Activated T-cell treated with anti-CD3 and anti-CD28 coated beads for 1 hour (primary cell): Measurements from ENCODE around the gene VAMP4.
"Not testable (repeated sequence)": the region's sequence is repeated elsewhere in the genome, so short reads cannot be mapped to it uniquely, and the experiment has no call there.

Experiments used
- DNase-seq: peaks from one replicate; pipeline ENCODE4 v3.0.0-alpha.2; 2020; ENCODE audit warnings: low read depth

VAMP4 gene

DNA sequence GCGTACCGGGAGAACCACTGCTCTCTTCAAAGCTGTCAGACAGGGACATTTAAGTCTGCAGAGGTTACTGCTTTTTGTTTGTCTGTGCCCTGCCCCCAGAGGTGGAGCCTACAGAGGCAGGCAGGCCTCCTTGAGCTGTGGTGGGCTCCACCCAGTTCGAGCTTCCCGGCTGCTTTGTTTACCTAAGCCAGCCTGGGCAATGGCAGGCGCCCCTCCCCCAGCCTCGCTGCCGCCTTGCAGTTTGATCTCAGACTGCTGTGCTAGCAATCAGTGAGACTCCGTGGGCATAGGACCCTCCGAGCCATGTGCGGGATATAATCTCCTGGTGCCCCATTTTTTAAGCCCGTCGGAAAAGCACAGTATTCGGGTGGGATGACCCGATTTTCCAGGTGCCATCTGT is 46.1 kb downstream of the VAMP4 start:
- not testable (repeated sequence) for DNase-seq

- not testable (repeated sequence) for DNase-seq
Measured at GRCh38 chr1:171693541-171693940, 48.3 kb downstream of the VAMP4 start.

DNA sequence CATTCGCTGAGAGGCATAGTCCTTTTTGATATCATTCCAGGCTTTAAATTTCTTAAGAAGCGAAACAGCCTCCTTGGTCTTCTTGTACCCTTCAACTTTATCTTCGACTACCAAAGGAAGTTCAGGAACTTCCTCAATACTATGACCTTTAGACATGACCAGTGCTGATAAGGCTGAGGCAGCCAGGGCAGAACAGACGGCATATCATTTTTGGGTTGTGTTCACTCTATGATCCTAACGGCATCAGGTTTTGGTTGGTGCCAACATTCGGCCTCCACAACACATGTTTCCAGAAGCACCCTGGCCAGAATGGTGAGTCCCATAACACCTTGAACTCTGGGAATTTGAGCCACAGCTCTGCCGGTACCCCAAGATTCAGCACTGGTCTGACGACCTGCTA is 58.0 kb downstream of the VAMP4 start:
- no peak for DNase-seq

DNA sequence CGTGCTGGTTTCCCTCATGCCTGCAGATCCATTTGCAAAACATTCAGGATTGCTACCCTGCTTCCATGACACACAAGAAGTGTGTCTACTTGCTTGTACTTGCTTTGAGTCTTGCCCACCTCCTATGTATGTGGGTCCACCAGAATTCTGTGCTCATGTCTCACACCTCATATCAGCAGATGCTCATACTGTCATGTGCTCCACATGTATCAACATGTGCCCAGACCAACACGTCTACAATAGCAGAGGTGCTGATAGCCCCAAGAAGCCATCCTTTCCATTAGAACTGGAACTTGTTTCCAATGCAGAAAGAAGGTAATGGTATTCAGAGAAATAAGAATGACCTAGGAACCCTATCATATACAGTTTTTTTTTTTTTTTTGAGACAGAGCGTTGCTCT is 61.5 kb downstream of the VAMP4 start:
- no peak for DNase-seq

DNA sequence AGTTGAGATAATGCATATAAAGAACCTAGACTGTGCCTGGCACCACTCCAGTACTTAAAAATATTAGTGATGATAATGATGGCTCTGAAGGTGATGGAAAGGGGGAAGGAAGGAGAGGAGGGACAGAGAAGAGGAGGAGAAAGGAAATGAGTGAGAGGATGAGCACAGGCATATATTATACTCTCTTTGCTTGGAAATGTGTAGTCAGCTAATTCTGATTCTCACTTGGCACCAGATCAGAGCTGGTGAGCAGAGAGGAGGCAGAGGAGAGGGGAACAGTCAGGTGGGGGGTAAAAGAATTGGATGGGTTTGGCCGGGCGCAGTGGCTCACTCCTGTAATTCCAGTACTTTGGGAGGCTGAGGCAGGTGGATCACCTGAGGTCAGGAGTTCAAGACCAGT is 65.0 kb downstream of the VAMP4 start:
- DNase-seq, result no peak

DNA sequence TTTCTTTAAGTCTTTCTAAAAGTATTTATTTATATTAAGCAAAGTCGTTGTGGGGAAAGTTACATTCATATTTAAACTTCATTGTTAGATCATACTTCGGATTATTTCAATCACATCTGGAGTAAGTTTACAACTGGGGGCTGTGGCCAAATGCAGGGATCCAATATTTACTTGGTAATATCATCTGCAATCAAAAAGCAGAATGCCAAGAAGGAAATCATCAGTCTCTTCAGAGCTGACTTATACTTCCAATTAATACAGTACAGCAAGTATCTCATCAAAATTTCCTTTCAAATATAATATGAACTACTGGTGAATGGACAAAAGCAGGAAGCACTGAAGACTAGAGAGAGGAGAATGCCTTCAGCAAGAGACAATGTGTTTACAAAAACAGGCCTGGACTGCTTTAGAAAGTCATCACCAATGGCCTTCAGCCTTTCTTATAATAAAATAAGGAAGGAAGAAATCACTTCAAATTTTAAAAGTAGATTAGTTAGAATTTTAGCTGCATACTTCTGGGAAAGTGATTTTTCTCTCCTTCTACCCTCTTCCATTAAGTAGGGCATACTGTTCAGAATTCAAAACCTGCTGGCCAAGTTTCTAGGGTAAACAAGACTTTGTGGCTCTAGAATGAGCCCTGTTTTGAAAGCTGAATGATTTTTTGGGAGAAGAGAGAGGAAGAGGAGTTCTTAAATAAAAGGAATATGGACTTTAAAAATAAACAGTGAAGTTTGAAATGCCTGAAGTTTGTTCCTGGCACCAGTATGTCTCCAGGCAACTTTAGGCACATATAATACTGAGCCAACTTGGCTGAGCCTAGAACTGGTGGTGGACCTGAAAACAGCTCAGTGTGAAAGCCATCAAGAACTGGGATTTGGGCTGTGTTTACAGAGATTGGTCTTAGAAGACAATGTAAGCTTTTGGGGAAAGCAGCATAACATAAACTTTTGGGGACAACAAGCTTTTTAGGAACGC is 67.1 kb downstream of the VAMP4 start:
- DNase-seq, result no peak

DNA sequence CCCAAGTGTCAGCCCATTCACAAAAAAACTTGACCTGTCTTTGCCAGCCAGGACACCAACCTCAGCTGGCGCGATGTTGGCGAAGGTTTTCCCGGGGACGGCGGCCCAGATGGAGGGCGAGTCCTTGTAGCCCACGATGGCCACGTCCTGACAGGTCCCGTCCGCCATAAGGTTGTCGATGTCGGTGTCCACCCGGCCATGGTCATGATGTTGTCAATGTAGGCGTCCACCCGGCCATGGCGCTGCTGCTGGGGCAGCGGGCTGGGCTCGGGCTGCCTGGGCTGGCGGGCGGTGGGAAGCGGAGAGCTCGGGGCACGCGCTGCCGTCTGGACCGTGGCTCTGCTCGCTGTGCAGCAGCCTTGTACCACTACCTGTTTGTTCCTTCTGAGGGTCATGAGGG is 71.1 kb downstream of the VAMP4 start:
- DNase-seq, result no peak

- DNase-seq, result no peak
Measured at GRCh38 chr1:171668372-171668771, 73.5 kb downstream of the VAMP4 start.

GRCh38 chr1:171666114-171666769 is 75.6 kb downstream of the VAMP4 start:
- no peak for DNase-seq

- DNase-seq, result no peak
Measured at GRCh38 chr1:171664976-171665375, 76.9 kb downstream of the VAMP4 start.

DNA sequence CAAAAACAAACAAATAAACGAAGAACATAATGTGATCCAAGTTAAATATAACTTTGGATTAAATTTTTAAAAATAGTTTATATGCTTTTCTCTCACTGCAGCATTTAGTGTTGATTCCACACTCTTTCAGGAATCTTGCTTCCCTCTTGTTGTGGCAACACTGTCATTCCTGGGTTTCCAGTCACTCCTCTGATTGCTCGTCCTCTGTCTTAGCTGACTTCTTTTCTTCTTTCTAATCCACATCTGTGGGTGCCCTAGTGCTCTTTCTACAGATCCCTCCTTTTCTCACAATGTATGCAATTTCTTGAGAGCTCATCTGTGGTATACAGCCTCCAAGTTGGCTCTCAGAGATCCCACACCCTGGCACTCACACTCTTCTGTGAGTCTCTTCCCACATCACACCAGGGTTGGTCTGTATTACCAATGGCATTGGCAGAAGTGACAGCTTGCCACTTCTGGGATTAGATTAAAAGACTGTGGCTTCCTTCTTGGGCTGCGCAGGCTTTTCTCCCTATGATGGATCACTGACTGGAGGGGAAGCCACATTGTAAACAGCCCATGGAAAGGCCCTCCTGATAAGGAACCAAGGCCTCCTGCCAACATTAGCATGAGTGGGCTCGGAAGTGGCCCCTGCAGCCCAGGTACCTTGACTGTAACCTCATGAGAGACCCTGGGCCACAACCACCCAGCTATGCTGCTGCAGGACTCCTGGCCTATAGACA is 77.8 kb downstream of the VAMP4 start:
- no peak for DNase-seq

GRCh38 chr1:171663036-171663853 is 78.6 kb downstream of the VAMP4 start:
- no peak for DNase-seq

DNA sequence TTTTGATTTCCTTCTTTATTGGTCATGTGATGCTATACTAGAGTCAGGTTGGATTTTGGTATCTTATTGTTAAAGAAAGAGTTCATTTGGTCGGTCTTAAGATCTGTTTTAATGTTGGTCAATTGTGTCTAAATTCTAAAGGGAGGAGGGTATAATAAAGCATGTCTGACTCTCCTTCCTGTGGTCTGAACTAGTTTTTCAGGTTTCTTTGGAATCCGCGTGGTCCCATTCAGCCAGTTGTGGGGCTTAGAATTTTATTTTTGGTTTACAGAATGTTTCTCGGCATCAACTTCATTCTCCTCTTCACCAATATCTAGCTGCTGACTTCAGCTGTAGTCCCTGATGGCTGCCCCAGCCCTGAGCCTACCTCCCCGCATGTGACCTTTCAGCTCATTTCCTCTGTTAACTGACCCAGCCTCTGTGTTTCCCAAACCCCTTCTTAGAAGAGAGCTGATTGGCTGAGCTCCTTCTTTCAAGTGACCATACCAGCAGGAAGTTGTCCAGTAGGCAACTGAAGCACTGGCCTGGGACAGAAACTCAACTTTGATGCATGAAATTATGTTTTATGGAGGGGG is 80.7 kb downstream of the VAMP4 start:
- DNase-seq, result no peak

DNA sequence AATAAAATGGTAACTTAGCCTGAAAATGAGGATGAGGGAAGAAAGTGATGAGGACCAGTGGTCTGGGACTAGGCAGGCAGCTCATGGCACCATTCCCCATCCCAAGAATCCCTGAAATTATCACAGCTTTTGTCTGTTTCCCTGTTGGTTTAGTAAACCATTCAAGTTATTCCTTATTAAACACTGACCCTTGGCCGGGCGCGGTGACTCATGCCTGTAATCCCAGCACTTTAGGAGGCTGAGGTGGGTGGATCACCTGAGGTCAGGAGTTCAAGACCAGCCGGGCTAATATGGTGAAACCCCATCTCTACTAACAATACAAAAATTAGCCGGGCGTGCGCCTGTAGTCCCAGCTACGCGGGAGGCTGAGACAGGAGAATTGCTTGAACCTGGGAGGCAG is 85.7 kb downstream of the VAMP4 start:
- DNase-seq, result not testable (repeated sequence)

GRCh38 chr1:171655746-171656116 is 86.1 kb downstream of the VAMP4 start:
- no peak for DNase-seq

DNA sequence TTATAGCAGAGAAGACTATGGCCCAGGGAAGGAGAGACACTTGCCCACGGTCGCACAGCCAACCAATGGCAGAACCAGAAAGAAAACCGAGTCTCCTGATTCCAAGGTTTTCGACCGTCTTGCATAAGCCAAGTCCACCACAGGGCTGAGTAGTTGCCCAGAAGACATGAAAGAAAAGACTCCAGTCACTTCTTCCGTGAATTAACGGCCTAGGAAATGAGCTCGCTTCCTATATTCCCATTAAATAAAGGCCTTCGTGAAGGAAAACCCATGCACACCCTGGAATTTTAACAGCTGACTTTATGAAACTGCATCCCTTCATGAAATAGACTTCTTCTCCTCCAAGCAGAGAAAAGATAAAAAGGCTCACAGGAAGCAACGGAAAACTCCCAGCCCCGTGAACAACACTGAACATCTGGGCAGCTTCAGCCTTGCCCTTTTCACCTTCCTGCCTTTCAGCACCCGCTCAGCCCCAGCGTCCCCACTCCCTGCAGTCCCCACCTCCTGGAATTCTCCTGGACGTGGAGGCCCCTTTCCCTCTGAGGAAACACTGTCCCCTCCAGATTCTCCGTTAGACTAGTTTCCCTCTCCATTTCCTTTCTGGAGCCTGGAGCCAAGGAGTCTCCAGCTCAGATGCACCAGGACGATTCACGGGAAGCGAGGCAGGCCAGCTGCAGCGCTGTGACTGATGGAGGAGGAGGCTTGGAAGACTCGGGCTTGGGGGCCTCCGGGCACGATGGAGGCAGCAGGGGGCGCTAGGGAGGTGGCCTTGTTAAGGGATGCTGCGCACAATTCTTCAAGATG is 86.7 kb downstream of the VAMP4 start:
- peak; percentile 46 for DNase-seq

DNA sequence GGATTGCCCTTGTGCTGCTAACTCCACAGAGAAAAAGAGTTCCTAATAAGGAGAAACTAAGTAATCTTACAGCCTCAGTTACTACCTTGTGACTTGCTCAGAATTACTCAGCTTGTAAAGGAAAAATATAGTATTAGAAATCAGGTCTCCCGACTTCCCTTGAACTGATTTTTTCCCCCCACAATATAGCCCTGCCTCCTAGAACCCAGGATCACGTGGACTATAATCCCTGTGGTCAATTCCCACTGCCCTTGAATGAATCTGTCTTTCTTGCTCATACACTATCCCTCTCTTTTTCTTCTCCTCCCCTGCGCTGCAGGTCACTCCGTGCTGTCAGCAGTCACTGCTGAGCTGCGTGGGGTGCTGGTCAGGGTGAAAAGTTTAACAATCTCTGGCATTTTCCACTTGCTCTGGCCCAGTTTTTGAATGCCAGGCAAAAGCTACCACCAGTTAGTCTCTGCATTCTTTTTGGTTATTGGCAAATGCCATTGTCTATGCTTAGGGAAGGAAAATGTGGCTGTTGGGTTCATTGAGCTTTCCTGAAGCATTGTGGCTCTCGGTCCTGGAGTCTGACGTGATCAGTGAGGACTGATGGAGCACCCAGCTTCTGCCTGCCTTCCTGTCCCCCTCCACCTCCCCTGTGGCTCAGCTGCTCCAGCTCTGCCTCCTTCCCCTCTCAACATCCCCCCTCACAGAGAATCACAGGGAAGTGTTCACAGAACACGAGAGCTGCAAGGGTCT is 87.5 kb downstream of the VAMP4 start:
- DNase-seq, result no peak

DNA sequence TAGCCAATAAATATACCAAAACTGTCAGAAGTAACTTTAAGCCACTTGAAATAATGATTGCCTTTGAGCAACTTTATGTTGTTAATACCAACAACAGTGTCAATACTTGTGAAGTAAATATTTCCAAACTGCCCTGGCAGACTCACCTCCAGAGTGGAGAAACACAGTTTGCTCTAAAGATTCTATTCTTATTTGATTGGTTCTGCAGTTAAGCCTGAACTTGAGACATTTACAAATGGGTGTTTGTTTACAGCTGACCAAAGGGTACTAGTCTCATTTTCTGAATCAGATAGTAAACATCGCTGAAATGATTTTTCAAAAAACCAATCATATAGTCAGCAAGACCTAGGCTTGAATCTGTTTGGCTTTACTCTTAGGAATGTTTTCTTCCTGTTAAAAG is 88.1 kb downstream of the VAMP4 start:
- DNase-seq, result no peak

DNA sequence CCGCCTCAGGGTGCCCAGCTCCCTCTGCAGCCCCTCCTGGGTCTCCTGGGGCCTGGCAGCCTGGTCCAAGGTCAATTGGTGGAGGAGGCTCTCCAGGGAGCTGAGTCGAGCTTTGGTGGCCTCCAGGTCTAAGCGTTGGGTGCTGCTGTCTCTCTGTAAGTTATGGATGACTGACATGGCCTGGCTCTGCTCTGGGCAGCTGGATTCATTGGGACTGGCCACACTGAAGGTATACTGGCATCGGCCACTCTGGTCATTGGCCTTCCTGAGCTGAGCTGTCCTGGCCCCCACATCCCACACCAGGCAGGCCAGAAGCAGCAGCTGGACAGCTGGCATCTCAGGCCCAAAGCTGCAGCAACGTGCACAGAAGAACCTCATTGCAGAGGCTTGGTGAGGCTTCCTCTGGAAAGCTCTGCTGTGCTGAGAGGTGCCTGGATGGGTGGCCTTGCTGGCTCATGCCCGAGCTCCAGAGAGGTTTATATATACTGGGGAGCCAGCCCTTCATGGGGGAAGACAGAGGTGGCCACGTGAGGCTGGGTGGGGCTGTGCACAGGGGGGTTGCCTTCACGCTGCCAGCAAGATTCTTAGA is 89.5 kb downstream of the VAMP4 start, which contains the start of gene MYOC:
TSS of gene MYOC (minus strand) at position 455 of the 589 bp plus-strand sequence. CDS start at position 378, 77 bp downstream.
- DNase-seq, result no peak
